Measurements from ENCODE around the gene LCN9.

The LCN9 gene

GRCh38 chr9:135716045-135716444 is 52.9 kb downstream of the LCN9 start:
- H3K27me3 ChIP-seq (ENCODE audit: insufficient read depth, poor library complexity, severe bottlenecking), result peaks cover 12% of the 10 kb centered on the region
- no peak overlapping the region for H3K4me3 ChIP-seq (replicated peaks; ENCODE audit: insufficient read depth, low read length)
- no peak for DNase-seq (ENCODE audit: low read depth in 1 of 2, low spot score in 1 of 2)
- no peak overlapping the region for H3K27ac ChIP-seq (replicated peaks)
- peak; percentile 9 for TF ChIP-seq REST (IDR thresholded peaks at IDR 0.05; ENCODE audit: insufficient replicate concordance, low read depth)
- no peak for TF ChIP-seq SPI1 (IDR thresholded peaks at IDR 0.05; ENCODE audit: borderline replicate concordance, low read depth)

Data from HL-60 (cell line).